HS-5 (cell line): ENCODE results near the gene ATP1A2.
A peak's percentile ranks its signal among the peaks of the same experiment; 100 is the strongest.

Experiments
- DNase-seq: peaks from one replicate; pipeline ENCODE4 v3.0.0-alpha.2; 2012; ENCODE audit warnings: low read depth

ATP1A2 gene

GRCh38 chr1:160115545-160116282, at the start of gene ATP1A2:
TSS of gene ATP1A2 (plus strand) at chr1:160115759. CDS start at chr1:160115862, 103 bp downstream.
- no peak for DNase-seq

GRCh38 chr1:160066829-160067745, 48.5 kb upstream of the ATP1A2 start:
- no peak for DNase-seq

GRCh38 chr1:160068225-160068624, 47.3 kb upstream of the ATP1A2 start:
- no peak for DNase-seq

- DNase-seq, result no peak
Measured at GRCh38 chr1:160069460-160070231, 45.9 kb upstream of the ATP1A2 start, which contains the start of gene KCNJ10. TSS of gene KCNJ10 (minus strand) at chr1:160070160. CDS start at chr1:160042532, 27,628 bp downstream.

- DNase-seq, result peak; percentile 29
Measured at GRCh38 chr1:160070243-160071163, 45.1 kb upstream of the ATP1A2 start.

GRCh38 chr1:160071289-160071688, 44.3 kb upstream of the ATP1A2 start:
- no peak for DNase-seq

- no peak for DNase-seq
Measured at GRCh38 chr1:160074865-160075264, 40.7 kb upstream of the ATP1A2 start.

GRCh38 chr1:160075836-160076235, 39.7 kb upstream of the ATP1A2 start:
- DNase-seq, result no peak

GRCh38 chr1:160076295-160076694, 39.3 kb upstream of the ATP1A2 start:
- no peak for DNase-seq

GRCh38 chr1:160077486-160077885, 38.1 kb upstream of the ATP1A2 start:
- no peak for DNase-seq

GRCh38 chr1:160078512-160079195, 36.9 kb upstream of the ATP1A2 start:
- no peak for DNase-seq

- DNase-seq, result no peak
Measured at GRCh38 chr1:160079448-160079847, 36.1 kb upstream of the ATP1A2 start.

- DNase-seq, result no peak
Measured at GRCh38 chr1:160080381-160081100, 35.0 kb upstream of the ATP1A2 start.

GRCh38 chr1:160081261-160081936, 34.2 kb upstream of the ATP1A2 start, which contains the start of gene KCNJ9:
TSS of gene KCNJ9 (plus strand) at chr1:160081538. CDS start at chr1:160084031, 2,493 bp downstream.
- no peak for DNase-seq

- no peak for DNase-seq
Measured at GRCh38 chr1:160082487-160082886, 33.1 kb upstream of the ATP1A2 start.

- no peak for DNase-seq
Measured at GRCh38 chr1:160082926-160083325, 32.6 kb upstream of the ATP1A2 start.

GRCh38 chr1:160083968-160084770, 31.4 kb upstream of the ATP1A2 start:
- DNase-seq, result no peak

GRCh38 chr1:160084771-160085321, 30.7 kb upstream of the ATP1A2 start:
- no peak for DNase-seq
